ENCODE results near the gene NDUFB4.

GRCh38 chr3:120608506-120608905, 12.4 kb downstream of the NDUFB4 start:
- TF ChIP-seq CTCF (IDR thresholded peaks at IDR 0.05; ENCODE audit: low read length) (no peak), EZH2 (optimal IDR thresholded peaks at IDR 0.05; ENCODE audit: low read depth, low read length) (no peak)
